HG03558 (cell line): ENCODE data around the gene SYCP2L.
"Not testable (repeated sequence)": the region's sequence is repeated elsewhere in the genome, so short reads cannot be mapped to it uniquely, and the experiment has no call there.

Experiments
- ATAC-seq: cut with Tn5 transposase; IDR thresholded peaks from one replicate; pipeline ENCODE4 v1.9.1; 2021; ENCODE audit warnings: moderate number of reproducible peaks; ENCODE audit not compliant: unreplicated experiment; ENCODE audit errors: extremely low read depth

The SYCP2L gene

DNA sequence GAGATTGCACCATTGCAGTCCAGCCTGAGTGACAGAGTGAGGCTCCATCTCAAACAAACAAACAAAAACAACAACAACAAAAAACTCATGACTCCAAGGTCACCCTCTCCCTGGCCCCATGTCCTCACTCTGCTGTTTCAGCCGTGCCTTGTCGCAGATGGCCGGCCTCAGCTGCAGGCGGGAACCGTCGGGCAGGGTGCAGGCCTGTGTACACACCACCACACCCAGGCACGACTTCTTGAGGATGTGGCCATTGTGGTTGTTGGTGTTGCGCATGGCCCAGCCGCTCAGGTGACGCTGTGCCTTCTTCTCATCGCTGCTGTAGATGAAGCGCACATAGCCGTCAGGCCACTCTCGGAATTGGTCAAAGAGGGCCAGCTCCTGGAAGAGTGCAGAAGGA is 9.8 kb upstream of the SYCP2L start:
- no peak for ATAC-seq

DNA sequence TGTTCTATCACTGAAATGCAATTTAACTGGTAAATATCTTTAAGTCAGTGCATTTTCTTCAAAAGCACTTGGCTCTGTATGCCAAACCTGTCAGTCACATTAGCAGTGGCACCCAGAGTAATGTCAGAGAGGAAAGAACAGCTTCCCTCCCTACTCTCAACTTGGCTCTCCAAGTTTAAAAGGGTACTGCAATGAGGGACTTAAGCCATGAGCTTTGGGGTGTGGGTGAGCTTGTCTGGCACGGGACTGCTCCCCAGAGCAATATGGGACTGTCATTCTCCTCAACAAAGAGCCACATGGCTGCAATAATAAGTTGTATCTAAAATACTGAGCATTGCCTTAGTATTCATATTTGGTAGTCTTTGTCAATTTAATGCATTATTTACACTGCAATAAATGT is 9.0 kb upstream of the SYCP2L start:
- no peak for ATAC-seq

DNA sequence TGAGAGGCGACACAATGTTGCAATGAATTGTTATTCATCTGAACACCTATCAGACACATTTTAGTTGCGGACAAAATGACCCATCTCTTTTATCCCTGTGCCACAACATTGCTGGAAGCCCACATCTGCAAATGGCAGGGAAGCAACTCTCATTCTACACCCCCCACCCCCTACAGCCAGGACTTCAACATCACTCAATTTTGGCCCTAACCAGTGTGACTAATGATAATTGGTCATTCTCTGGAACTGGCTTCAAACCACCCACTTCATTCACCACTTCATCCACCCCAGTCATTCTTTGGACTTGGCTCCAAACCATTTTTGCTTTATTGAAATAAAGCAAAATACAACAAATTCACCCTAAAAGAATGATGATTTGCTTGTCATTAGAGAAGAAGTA is 6.5 kb upstream of the SYCP2L start:
- no peak for ATAC-seq

DNA sequence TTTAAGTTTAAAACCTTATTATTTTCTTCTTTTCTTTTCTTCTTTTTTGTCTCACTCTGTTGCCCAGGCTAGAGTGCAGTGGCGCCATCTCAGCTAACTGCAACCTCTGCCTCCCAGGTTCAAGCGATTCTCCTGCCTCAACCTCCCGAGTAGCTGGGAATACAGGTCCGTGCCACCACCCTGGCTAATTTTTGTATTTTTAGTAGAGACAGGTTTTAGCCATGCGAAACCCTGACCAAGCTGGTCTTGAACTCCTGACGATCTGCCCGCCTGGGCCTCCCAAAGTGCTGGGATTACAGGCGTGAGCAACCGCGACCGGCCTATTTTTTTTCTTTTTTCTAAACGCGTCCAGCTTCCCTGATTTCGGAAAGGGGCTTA is 4.6 kb upstream of the SYCP2L start:
- ATAC-seq = not testable (repeated sequence)

DNA sequence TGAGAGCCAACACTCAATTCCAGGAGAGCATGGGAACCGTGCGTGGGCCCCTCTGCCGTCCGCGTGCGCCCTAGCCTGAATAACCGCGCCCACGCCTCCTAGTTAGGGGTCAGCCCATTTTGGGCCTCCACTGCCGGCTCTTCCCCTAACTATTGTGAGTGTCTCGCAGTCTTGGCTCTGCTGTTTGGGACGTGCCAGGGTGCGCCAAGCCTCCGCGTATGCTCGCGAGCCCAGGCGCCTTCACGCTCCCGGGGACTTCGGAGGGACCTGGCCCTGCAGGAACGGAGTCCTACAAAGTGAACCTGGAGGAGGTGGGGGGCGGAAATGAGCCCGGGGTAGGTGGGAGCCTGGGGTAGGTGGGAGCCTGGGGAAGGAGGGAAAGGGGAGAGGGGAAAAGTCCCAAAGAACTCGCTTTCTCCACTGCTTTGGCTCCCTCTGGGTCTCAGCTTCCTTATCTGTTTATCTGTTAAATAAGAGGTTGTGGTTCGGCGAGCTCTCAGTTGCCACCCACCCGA is 4.1 kb upstream of the SYCP2L start:
- ATAC-seq = no peak

DNA sequence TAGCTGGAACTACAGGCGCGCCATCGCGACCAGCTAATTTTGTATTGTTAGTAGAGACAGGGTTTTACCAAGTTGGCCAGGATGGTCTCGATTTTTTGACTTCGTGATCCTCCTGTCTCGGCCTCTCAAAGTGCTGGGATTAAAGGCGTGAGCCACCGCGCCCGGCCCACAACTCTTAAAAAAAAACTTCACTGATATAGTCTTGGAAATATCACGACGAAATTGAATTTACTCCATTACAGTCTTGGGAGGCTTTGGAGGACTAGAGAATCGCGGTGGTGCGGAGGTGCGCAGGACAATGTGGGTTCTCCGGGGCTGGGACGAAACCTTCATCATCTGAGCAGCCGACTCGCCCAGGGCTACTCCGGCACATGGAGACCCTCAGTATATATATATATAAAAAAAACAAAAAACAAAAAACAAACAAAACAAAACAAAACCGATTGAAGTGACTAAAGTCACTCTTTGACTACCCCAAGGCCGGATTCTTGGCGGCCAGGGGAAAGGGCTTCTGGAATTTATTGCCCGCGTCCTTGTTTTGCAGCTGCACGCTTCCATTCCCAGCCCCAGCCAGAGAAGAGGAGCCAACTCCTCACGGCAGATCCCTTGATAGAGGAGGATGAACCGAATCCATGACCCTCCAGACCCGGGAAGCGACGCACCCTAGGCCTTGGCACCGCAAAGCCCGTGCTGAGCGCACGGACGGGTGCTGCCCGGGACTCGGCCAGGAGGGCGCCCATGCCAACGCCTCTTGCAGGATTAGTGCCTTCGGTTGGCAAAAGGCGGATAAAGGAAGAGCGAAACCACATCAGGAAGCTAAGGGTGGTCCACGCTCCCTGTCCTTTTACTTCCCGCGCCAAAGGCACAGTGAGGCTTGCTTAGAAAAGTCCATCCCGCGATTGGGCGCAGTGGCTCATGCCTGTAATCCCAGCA is 3.3 kb upstream of the SYCP2L start:
- ATAC-seq = no peak

DNA sequence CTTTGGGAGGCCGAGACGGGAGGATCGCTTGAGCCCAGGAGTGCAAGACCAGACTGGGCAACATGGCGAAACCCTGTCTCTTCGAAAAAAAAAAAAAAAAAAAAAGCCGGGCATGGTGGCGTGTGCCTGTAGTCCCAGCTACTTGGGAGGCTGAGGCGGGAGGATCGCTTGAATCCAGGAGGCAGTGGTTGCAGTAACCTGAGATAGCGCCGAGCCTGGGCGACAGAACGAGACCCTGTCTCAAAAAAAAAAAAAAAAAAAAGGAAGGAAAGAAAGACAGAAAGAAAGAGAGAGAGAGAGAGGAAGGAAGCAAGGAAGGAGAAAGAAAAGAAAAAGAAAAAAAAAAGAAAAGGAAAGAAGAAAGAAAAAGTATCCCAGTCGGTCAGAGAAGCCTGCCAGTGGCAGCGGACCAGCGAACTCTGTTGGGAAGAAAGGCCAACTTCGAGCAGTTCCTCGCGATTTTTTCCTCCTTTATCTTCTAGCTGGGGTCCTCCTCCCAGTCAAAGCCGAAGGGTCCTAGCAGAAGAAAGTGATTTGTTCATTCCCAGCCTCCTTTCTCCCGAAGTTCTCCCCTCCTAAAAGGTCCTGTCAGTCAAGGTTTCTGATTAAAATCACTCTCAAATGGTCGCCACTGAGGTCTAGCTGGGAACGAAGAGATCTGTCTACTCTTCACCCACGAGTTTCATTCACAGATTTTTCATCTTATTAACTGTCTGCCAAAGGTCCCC is 2.4 kb upstream of the SYCP2L start:
- ATAC-seq = no peak

DNA sequence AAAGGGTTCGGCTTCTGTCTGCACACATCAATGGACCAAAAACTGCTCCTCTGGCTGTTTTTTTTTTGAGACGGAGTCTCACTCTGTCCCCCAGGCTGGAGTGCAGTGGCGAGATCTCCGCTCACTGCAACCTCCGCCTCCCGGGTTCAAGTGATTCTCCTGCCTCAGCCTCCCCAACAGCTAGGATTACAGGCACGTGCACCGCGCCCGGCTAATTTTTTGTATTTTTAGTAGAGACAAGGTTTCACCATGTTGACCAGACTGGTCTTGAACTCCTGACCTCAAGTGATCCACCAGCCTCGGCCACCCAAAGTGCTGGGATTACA is 524 bp upstream of the SYCP2L start:
- ATAC-seq = not testable (repeated sequence)

DNA sequence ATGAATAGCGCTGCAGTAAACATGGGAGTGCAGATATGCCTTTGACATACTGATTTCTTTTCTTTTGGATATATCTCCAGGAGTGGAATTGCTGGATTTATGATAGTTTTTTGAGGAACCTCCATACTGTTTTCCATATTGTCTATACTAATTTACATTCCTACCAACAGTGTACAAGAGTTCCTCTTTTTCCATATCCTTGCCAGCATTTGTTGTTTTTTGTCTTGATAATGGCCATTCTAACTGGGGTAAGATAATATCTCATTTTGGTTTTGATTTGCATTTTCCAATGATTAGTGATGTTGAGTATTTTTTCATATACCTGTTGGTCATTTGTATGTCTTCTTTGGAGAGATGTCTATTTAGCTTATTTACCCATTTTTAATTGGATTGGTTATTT is 3.3 kb downstream of the SYCP2L start:
- no peak for ATAC-seq

DNA sequence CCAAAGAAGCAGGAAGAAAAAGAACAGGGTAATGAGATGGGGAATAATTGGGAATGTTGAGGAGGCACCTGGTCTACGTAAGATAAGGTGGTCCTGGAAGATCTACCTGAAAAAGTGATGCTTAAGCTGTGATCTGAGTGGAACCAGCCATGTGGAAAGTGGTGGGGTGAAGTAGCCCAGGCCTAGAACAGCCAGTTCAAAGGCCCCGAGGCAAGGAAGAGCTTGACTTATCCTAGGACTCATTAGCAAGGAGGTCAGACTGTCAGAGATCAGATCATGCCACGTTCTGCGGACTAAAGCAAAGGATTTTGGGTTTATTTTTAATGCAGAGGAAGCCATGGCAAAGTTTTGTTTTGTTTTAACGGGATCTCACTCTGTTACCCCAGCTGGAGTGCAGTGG is 5.1 kb downstream of the SYCP2L start:
- no peak for ATAC-seq

DNA sequence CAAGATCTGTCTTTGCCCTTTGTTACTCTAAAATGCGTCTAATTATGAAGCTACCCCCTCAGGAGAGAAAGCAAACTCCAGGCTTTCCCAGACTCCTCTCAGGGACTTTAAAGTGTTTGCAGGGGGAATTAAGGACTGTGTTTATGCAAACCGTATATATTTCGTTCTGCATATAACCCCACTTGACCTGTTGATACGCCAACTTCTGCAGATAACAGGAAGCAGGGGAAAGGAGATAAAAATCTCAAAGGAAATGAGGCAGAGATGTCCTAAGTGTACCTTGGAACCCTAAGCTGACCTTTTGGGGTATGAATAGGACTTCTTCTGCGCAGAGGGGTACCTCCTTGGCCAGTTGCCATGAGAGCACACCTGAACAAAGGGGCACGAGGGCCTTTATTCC is 8.1 kb downstream of the SYCP2L start:
- ATAC-seq = no peak

DNA sequence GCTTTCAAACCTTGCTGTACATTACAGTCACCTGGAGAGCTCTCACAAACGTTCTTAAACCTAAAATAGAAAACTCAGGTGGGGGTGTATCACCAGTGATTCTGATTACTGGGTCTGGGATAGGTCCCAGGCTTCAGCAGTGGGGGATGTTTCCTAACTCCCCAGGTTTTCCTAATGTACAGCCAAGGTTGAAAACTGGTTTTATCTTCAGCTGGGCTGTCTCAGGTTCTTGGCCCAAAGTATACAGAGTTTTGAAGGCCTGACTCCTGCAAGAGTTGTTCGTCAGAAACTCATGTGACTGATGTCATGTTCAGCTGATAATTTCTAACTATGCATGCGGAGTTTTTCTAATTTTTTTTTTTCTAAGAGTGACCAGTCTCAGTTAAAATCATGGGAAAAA is 9.8 kb downstream of the SYCP2L start:
- no peak for ATAC-seq

DNA sequence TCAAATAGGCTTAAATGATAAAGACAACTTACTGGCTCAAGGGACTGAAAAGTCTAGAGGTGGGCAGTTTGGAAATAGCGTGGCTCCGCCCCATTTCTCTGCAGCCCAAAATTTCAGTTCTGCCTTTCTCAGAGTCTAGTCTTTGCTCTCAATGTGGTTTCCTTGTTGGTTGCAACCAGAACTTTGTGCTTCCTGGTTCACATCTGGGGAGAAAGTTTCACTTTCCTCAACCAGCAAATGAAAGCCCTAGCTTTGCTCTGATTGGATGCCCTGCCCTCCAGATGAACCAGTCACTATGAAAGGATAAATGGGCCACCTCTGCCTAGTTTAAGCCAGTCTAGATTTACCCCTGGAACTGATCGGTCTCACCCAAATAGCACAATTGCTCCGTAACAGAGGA is 14.9 kb downstream of the SYCP2L start:
- ATAC-seq = peak; percentile 88

DNA sequence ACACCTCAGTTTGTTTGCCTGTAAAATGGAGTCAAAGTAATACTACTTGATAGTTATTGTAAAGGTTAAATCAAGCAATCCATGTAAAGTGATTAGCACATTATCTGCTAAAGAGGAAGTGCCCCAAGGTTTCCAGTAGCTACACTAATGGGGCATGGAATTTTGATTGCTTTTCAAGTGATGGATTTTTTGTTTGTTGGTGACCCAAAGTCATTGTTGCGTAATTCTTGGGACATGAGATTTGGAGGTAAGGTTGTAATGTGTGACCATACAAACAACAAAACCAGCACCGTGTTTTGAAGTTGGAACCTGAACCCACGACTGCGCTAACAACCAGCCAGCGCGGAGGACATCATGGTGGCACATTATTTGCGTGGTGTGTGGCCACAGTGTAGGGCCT is 17.2 kb downstream of the SYCP2L start:
- ATAC-seq = no peak

DNA sequence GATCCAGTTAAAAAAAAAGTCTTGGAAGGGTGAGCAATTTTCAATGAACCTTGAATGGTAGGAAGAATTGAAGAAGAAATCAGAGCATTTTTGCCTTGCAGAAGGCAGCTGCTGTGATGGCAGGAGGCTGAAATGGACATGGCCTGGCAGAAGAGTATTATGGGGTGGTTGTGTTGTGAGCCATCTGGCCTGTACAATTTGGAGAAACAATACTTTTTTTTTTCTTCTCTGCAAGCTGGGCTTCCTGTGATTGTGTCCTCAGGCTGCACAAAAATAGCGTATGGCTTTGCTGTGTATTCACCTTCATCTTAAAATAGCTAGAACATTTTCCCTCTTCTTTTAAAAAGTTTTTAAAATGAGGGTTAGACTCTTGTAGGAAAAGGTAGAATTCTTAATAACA is 21.4 kb downstream of the SYCP2L start:
- no peak for ATAC-seq

DNA sequence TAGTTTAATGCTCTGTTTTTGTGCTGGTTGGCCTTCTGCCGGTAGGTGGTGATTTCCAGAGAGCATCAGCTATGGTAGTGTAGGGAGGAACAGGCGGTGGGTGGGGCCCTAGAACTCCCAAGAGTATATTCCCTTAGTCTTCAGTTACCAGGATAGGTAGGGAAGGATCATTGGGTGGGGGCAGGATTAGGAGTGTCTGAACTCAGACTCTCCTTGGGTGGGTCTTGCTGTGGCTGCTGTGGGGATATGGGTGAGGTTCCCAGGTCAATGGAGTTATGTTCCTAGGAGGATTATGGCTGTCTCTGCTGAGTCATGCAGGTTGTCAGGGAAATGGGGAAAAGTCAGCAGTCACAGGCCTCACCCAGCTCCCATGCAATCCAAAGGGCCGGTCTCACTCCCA is 32.7 kb downstream of the SYCP2L start:
- not testable (repeated sequence) for ATAC-seq

DNA sequence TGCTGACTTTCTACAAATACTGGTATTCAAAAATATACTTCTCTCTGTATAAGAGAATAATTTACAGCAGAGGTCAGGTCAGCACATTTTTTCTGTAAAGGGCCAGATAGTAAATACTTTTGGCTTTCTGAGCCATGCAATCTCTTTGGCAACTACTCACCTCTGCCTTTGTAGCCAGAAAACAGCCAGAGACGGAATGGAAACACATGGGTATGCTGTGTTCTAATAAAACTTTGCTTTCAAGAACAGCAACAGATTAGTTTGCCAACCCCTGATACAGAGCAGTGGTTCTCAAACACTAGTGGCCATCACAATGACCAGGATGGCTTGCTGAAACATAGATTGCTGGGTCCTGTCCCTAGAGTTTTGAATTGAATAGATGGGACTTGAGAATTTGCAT is 46.3 kb downstream of the SYCP2L start:
- ATAC-seq = no peak

DNA sequence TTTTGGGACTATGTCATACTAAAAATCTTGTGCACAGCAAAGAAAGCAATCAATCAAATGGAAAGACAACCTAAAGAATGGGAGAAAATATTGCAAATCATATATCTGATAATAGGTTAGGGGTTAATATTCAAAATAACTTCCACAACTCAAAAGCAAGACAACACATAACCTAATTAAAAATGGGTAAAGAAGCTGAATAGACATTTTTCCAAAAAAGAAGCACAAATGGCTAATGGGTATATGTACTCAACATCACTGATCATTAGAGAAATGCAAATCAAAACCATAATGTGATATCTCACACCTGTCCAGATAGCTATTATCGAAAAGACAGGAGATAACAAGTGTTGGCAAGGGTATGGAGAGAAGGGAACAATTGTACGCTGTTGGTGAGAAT is 53.0 kb downstream of the SYCP2L start:
- no peak for ATAC-seq

DNA sequence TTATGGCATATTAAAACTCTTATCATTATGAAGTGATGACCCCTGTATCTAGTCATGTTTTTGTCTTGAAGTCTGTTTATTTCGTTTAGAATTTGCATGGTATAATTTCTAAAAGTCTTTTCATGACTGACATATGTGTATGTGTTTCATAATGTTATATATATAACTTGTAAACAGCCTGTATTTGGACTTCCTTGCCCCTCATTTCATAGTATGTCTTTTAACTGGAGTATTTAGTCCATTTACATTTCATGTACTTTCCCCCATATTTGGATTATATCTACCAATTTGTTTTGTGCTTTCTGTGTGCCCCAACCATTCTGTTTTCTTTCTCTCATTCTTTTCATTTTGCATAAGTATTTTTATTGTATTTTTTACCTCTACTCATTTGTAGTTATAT is 59.0 kb downstream of the SYCP2L start:
- no peak for ATAC-seq

DNA sequence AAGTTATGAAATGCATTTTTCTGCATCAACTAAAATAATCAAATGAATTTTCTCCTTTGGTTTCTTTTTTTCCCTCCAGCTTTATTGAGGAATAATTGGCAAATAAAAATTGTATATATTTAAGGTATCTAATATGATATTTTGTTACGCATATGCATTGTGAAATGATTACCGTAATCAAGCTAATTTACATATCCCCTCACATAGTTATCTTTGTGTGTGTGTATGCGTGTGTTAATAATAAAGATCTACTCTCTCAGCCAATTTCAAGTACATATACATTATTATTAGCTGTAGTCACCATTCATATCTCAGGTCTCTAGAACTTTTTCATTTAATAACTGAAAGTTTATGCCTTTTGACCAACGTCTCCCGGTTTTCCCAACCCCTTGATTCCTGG is 61.1 kb downstream of the SYCP2L start:
- no peak for ATAC-seq

DNA sequence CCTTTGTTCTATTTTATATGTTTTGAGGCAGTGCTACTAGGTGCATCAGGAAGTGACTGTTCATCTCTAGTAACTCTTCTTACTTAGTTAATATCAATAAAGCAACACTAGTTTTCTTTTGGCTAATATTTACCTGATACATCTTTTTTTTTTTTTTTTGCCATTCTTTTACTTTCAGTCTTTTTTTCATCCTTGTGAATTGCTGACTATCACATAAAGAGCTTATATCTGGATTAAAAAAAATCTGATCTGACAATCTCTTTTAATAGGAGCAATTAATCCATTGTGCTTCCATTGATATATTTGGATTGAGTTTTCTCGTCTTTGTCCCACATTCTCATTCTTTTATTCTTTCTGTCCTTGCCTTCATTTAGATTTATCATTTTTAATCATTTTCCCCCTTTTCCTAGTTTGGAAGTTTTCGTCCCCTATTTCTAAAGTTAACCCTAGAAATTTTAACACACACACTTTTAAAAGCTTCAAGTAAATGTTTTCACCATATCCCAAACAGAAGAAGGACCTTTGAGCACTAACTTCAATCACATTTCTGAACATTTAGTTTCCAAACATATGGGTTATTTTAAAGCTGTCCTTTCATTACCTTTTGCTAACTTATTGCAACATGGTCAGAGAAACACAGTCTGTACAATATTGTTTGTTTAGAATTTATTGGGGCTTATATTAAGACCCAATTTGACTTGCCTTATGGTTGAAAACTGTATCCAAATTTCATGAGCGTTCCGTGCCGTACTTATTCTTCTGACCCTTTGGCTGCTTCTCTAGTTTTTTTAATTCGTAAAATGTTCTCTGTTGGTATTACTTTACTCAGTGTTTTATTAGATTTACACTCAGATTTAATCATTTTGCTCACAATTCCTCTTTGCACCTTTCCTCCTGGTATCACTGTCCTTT is 63.0 kb downstream of the SYCP2L start:
- no peak for ATAC-seq
